Amniotic epithelial cell (primary cell): Measurements from ENCODE around the gene CASKIN1.
A peak's percentile ranks its signal among the peaks of the same experiment; 100 is the strongest.

Experiments used
- DNase-seq: peaks from one replicate; pipeline ENCODE4 v3.0.0-alpha.2; 2010; ENCODE audit warnings: low read depth

CASKIN1 gene

DNA sequence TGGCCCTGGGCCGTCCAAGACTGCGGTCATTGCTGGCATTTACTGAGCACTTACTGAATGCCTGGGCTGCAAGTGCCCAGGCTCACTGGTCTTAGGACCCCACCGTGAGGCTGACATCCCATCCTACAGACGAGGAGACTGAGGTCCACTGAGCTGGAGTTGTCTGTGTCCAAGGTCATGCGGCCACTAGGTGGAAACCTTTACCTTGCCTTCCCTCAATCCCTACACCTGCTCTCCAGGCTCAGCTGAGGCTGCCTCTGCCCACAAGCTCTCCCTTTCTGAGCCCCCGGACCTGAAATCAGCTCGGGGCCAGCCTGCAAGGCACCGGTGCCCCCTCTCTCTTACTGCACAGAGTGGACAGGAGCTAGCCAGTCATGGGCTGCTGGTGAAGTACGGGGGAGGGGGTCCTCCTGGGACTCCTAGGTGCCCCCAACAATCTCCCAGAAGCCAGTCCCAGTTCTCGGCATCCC, 1.5 kb downstream of the CASKIN1 start:
- DNase-seq, result peak; percentile 49

DNA sequence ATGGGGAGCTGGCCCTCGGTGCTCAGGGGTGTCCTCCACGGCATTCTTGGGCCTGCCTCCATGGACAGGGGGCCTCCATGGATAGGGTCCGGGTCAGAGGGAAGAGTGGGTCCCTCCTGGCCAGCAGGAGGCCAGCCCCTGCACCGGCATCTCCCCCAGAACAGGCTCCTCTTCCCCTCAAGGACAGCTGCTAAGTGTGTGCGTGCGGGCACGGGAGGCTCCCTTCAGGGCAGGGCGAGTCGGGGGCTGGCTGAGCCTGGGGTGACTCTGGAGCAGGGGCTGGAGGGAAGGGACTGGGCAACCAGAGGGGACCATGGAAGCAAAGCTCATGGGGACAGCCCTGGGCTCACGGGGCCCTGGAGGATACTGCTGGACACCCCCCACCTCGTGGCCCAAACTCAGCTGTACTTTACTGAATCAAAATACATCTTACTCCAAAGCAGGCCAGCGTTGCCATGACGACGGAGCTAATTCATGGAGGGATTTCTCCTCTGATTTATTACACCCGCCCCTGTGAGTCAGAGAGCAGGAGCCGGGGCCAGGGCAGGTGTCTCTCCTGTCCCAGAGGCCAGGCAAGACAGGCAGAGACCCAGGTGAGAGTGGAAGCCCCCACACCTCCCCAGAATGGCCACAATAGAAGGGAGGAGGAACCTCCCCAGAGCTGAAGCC, 2.1 kb downstream of the CASKIN1 start:
- peak; percentile 78 for DNase-seq

- DNase-seq, result no peak
Observed at GRCh38 chr16:2191446-2191706, 5.0 kb downstream of the CASKIN1 start.

GRCh38 chr16:2190659-2191445, 5.6 kb downstream of the CASKIN1 start:
- no peak for DNase-seq

GRCh38 chr16:2190002-2190658, 6.3 kb downstream of the CASKIN1 start:
- no peak for DNase-seq

- DNase-seq, result no peak
Observed at GRCh38 chr16:2189252-2189893, 7.0 kb downstream of the CASKIN1 start.

GRCh38 chr16:2188395-2188794, 8.0 kb downstream of the CASKIN1 start:
- DNase-seq, result no peak

- no peak for DNase-seq
Observed at GRCh38 chr16:2187212-2187611, 9.2 kb downstream of the CASKIN1 start.

GRCh38 chr16:2186505-2186904, 9.9 kb downstream of the CASKIN1 start:
- DNase-seq, result no peak

DNA sequence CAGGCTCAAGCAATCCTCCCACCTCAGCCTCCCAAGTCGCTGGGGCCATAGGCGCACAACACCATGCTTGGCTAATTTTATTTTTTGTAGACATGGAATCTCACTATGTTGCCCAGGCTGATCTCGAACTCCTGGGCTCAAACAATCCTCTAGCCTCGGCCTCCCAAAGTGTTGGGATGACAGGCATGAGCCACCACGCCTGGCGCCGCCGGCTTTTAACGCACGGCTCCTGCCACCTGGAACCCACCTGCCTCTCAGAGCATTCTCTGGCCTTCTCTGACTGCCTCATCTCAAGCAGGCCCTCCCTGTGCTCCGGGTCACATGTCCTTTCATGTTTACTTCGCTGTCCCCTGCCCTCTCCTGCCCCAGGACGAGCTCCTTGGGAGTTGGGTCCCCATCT, 10.3 kb downstream of the CASKIN1 start:
- no peak for DNase-seq

DNA sequence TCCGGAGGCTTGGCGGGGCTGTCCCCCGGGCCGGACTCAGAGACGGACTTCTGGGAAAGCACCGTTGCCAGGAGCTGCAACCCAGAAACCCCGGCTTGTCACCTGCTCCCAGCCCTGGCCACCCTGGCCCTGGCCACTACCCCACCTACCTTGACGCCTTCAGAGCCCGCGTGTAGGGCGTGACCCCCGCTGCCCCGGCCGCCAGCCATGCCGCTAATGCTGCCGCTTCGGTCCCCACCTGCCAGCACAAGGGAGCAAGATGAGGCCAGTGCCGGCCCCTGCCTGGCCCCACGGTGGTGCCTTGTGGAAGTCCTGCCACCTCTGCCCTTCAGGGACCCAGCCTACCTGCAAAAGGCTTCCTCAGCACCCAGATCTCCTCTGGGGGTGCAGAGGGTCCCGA, 11.4 kb downstream of the CASKIN1 start:
- DNase-seq, result no peak

DNA sequence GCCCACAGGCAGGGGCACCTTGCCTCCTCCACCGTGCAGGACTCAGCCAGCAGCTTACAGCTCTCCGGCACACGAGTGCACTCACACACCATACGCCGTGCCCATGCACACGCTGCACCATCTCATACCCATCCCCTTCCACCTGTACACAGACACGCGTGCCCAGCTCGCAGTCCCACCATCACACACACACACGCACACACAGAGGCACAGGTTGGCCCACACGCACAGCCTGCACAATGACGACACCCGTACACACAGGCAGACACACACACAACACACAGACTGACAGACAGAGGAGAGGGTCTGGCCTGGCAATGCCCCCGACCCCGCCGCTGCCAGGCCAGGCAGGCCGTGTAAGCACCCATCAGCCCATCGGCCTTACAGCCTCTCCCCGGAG, 12.1 kb downstream of the CASKIN1 start:
- no peak for DNase-seq

DNA sequence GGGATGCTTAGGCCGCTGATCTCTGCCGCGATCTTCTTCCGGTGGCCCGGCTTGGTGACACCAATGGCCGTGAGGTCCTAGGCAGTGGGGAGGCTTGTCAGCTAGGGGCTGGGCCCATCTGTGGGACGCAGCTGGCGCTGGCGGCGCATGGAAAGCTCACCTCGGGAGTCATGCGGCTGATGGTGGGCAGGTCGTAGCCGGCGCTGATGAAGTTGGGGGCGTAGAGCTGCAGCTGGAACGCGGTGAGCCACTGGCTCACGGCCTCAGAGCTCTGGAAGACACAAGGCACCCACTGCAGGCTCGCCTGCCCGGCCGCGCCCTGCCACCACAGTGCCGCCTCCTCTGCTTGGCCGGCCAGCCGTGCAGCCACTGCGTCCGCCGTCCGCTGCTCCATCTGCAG, 12.7 kb downstream of the CASKIN1 start:
- no peak for DNase-seq

- DNase-seq, result no peak
Observed at GRCh38 chr16:2181952-2182351, 14.5 kb downstream of the CASKIN1 start.

DNA sequence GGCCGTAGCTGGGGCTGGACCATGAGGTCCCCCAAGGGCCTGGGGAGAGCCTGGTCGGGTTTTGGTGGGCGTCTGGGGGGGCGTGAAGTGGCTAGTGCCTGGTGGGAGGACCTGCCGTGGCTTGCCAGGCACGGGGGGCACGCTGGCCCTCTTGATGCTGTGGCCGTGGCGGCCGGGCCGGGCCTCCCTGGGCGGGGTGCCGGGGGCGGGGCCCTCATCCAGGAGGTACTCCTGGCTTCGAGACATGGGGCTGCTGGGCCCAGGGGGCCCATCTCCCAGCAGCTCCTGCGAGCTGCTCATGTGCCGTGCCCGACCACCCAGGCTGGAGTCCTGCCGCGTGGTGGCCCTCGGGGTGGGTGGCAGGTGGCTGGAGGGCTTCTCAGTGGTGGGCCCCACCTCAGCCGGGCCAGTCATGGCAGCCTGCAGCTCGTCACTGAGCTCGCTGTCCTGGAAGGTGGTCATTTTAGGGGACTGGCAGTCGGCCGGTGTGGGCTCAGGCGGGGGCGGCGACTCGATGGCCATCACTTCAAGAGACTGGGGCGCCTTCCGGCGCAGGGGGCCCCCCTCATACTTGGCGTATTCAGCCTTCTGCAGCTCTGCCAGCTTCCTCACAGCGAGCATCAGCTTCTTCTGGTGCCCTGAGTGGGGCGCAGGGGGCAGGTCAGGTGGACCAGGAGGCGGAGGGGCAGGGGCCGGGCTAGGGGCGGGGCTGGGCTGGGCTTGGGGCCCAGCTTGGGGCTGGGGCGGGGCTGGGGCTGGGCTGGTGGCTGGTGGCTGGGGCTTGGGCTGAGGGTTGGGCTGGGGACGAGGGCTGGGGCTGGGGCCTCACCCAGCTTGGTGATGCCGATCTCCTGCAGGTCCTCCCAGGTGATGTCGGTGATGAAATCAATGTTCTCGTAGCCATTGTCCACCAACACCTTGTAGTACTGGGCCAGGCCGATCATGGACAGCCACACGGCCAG, 15.2 kb downstream of the CASKIN1 start:
- DNase-seq, result no peak

GRCh38 chr16:2180461-2180860, 15.9 kb downstream of the CASKIN1 start:
- DNase-seq, result no peak

DNA sequence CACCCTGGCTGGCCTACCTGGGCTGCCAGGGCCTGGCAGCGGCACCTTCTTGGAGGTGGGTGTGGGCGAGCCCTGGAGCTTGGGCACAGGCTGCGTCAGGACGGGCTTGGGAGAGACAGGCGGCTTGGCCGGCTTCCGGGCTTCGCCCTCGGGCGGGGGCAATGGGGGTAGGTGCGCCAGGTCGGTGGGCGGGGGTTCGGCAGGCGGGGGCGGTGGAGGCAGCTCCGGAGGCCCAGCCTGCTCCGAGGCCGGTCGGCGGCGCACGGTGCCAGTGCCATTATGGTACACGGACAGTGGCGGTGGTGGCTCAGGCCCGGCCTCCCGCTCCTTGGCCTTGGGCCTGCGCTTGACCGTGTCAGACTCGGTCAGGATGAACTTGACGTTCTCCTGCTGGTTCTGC, 16.8 kb downstream of the CASKIN1 start:
- DNase-seq, result no peak

- no peak for DNase-seq
Observed at GRCh38 chr16:2179107-2179501, 17.3 kb downstream of the CASKIN1 start.

GRCh38 chr16:2178321-2179106, 17.9 kb downstream of the CASKIN1 start:
- DNase-seq, result peak; percentile 13

GRCh38 chr16:2177561-2177960, 18.8 kb downstream of the CASKIN1 start:
- no peak for DNase-seq

DNA sequence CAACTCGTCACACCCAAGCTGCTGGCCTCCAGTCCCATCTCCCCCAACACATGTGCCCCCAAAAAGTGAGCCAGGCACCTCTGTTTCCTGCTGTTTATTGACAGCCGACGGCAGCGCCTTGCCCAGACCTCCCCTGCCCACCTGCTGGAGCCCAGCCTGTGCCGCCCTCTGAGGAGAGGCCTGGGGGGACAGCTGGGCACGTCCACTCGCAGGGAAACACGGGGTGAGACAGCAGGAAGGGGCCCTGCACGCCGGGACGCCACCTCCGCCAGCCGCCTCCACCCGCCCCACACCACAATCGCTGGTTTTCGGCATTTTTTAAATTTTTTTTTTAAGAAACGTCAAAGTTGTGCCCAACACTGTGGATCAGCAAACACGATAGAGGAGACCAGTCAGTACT, 19.3 kb downstream of the CASKIN1 start:
- no peak for DNase-seq
